Retina (tissue), 1 donor: ENCODE results near the gene NDFIP1.
A peak's percentile ranks its signal among the peaks of the same experiment; 100 is the strongest.

Source experiments
- DNase-seq: peaks from one replicate; pipeline ENCODE4 v3.0.0-alpha.2; 2016

NDFIP1 gene

GRCh38 chr5:142108432-142109330 lies at the start of gene NDFIP1:
TSS of gene NDFIP1 (plus strand) at chr5:142108779. CDS start at chr5:142108975, 196 bp downstream.
- peak; percentile 93 for DNase-seq

- DNase-seq, result no peak
These were observed 49.2 kb upstream of the NDFIP1 start for GRCh38 chr5:142059304-142059940.

GRCh38 chr5:142063376-142063775 lies 45.2 kb upstream of the NDFIP1 start:
- no peak for DNase-seq

GRCh38 chr5:142063878-142064331 lies 44.7 kb upstream of the NDFIP1 start:
- peak; percentile 93 for DNase-seq

GRCh38 chr5:142065273-142065672 lies 43.3 kb upstream of the NDFIP1 start:
- DNase-seq, result peak; percentile 82

- no peak for DNase-seq
These were observed 38.8 kb upstream of the NDFIP1 start for GRCh38 chr5:142069606-142070399.

GRCh38 chr5:142070734-142071133 lies 37.8 kb upstream of the NDFIP1 start:
- DNase-seq, result no peak

- no peak for DNase-seq
These were observed 36.1 kb upstream of the NDFIP1 start for GRCh38 chr5:142072488-142072887.

GRCh38 chr5:142073362-142073988 lies 35.1 kb upstream of the NDFIP1 start:
- DNase-seq, result no peak

- no peak for DNase-seq
These were observed 34.6 kb upstream of the NDFIP1 start for GRCh38 chr5:142074006-142074405.

- DNase-seq, result no peak
These were observed 30.4 kb upstream of the NDFIP1 start for GRCh38 chr5:142078221-142078620.

- DNase-seq, result no peak
These were observed 29.9 kb upstream of the NDFIP1 start for GRCh38 chr5:142078706-142079105.

- no peak for DNase-seq
These were observed 29.3 kb upstream of the NDFIP1 start for GRCh38 chr5:142079306-142079721.

GRCh38 chr5:142080248-142080647 lies 28.3 kb upstream of the NDFIP1 start:
- no peak for DNase-seq

- DNase-seq, result no peak
These were observed 26.3 kb upstream of the NDFIP1 start for GRCh38 chr5:142082182-142082781.

- no peak for DNase-seq
These were observed 22.4 kb upstream of the NDFIP1 start for GRCh38 chr5:142086229-142086628.

GRCh38 chr5:142086679-142087078 lies 21.9 kb upstream of the NDFIP1 start:
- DNase-seq, result no peak

GRCh38 chr5:142087920-142088679 lies 20.5 kb upstream of the NDFIP1 start:
- no peak for DNase-seq

GRCh38 chr5:142088855-142089479 lies 19.6 kb upstream of the NDFIP1 start:
- DNase-seq, result peak; percentile 70

- DNase-seq, result no peak
These were observed 17.6 kb upstream of the NDFIP1 start for GRCh38 chr5:142091012-142091411.

- DNase-seq, result no peak
These were observed 16.7 kb upstream of the NDFIP1 start for GRCh38 chr5:142091922-142092321.
